Activated CD4-positive, alpha-beta T cell treated with anti-CD3 and anti-CD28 coated beads, Interleukin-2, amount 50 U/mL, for 1 hour (primary cell): ENCODE results near the gene OTC.

Source experiments
- DNase-seq: peaks from one replicate; pipeline ENCODE4 v3.0.0-alpha.2; 2020

OTC gene

DNA sequence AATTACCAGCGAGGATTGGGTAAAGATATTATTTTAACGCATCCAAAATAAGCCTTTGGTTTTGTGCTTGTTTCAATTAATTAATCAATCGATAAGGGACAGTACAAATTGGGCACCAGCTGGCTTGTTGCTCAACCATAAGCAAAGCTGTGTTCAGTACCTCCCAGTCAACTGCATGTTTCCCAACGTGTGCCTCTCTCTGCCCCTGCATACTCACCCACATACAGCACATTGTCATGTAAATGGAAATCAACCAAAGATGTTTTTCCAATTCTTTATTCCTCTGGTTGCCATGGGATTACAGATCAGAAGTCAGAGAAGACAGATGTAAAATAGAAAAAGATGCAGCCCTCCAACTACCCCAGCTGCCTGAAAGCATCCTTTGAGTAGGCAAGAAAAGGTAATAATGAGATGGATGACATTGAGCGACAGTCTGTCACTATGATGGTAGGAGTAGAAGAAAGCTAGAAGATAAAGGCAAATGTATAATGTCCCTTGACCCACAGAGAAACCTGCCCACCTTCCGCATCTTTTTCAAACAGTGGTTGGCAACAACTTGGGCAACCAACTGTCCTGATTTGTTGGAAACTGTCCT is 116.3 kb downstream of the OTC start:
- no peak for DNase-seq
